ENCODE results near the gene AGAP3. TPM values are rescaled to one million over a fixed set of nuclear protein-coding genes. Genes with fewer than 3 reads are reported as not detected.

The AGAP3 gene
- total and polyA plus RNA-seq, 2 donors (not counting 1 experiment from before 2014, with no cell fraction given) = 21.1 to 22.3 TPM

DNA sequence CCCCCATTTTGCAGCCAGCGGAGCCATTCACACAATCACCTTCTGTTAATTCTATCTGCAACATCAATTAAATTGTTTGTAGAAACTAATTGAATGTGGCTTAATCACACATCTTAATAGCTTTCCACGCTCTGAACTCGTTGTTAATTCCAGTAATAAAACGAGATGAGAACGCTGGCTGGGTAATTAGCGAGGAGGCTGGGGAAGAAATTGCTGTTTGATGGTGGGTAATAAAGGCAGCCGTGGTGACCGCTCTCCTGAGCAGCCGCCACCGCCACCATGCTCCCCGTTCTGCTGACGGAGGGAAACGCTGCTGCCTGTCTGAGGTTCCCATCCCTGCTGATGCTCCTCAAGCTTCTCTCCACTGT, 44.9 kb downstream of the AGAP3 start:
- Histone ChIP-seq H3K27me3 (replicated peaks in 1 of 4; ENCODE audit: control extremely low read depth in 1 of 4, control insufficient read depth in 3 of 4, insufficient read depth in 4 of 4, low read length in 3 of 4) (no peaks in the 10 kb centered on the region), H3K4me1 (ENCODE audit: control insufficient read depth in 2 of 2, insufficient read depth in 2 of 2, low read length in 2 of 2) (no peaks in the 10 kb centered on the region), H3K4me2 (replicated peaks; ENCODE audit: low read depth, low read length, poor library complexity, severe bottlenecking) (no peak overlapping the region), H3K79me2 (ENCODE audit: control insufficient read depth, insufficient read depth, low read length) (no peaks in the 10 kb centered on the region), H3K4me3 (ENCODE audit: control extremely low read depth in 1 of 5, extremely low read depth in 1 of 5, insufficient read depth in 1 of 5, low read depth in 2 of 5, low read length in 4 of 5) (no peak overlapping the region), H3K9me3 (ENCODE audit: control extremely low read depth in 1 of 3, control insufficient read depth in 2 of 3, insufficient read depth in 1 of 3, low read length in 2 of 3) (no peaks in the 10 kb centered on the region), H3K27ac (ENCODE audit: low read length in 2 of 2) (no peak overlapping the region), H3K36me3 (replicated peaks in 1 of 2; ENCODE audit: control extremely low read depth in 1 of 2, control insufficient read depth in 1 of 2, extremely low read depth in 1 of 2, insufficient read depth in 2 of 2, low read length in 1 of 2) (no peaks in the 10 kb centered on the region), H3K9ac (ENCODE audit: low read length) (no peak overlapping the region), H4K20me1 (ENCODE audit: control insufficient read depth, insufficient read depth, low read length, poor library complexity, severe bottlenecking) (no peaks in the 10 kb centered on the region), H2AFZ (ENCODE audit: insufficient read depth, low read depth, low read length, poor library complexity, severe bottlenecking) (no peak overlapping the region)
- TF ChIP-seq, protein P1, sequence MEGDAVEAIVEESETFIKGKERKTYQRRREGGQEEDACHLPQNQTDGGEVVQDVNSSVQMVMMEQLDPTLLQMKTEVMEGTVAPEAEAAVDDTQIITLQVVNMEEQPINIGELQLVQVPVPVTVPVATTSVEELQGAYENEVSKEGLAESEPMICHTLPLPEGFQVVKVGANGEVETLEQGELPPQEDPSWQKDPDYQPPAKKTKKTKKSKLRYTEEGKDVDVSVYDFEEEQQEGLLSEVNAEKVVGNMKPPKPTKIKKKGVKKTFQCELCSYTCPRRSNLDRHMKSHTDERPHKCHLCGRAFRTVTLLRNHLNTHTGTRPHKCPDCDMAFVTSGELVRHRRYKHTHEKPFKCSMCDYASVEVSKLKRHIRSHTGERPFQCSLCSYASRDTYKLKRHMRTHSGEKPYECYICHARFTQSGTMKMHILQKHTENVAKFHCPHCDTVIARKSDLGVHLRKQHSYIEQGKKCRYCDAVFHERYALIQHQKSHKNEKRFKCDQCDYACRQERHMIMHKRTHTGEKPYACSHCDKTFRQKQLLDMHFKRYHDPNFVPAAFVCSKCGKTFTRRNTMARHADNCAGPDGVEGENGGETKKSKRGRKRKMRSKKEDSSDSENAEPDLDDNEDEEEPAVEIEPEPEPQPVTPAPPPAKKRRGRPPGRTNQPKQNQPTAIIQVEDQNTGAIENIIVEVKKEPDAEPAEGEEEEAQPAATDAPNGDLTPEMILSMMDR (IDR thresholded peaks at IDR 0.05) = no peak
- TF ChIP-seq EZH2 (IDR thresholded peaks at IDR 0.05; ENCODE audit: borderline replicate concordance, insufficient read depth, low read depth, low read length, poor library complexity, severe bottlenecking) = no peak
- Mint-ChIP-seq H3K27ac (no peak overlapping the region), H3K4me1 (no peaks in the 10 kb centered on the region), H3K9me3 (ENCODE audit: insufficient read depth) (no peaks in the 10 kb centered on the region), H3K4me3 (no peak overlapping the region), H3K27me3 (no peaks in the 10 kb centered on the region)
- DNase-seq (no peak), ATAC-seq (ENCODE audit: low read depth) (no peak)
- 96% methylated on average over 9 of the region's 13 CpGs for WGBS (ENCODE audit: insufficient coverage)
- ChIA-PET POLR2A (no interaction called here), CTCF (no interaction called here)
- intact Hi-C loops (cut with micrococcal nuclease) = no loop called here

DNA sequence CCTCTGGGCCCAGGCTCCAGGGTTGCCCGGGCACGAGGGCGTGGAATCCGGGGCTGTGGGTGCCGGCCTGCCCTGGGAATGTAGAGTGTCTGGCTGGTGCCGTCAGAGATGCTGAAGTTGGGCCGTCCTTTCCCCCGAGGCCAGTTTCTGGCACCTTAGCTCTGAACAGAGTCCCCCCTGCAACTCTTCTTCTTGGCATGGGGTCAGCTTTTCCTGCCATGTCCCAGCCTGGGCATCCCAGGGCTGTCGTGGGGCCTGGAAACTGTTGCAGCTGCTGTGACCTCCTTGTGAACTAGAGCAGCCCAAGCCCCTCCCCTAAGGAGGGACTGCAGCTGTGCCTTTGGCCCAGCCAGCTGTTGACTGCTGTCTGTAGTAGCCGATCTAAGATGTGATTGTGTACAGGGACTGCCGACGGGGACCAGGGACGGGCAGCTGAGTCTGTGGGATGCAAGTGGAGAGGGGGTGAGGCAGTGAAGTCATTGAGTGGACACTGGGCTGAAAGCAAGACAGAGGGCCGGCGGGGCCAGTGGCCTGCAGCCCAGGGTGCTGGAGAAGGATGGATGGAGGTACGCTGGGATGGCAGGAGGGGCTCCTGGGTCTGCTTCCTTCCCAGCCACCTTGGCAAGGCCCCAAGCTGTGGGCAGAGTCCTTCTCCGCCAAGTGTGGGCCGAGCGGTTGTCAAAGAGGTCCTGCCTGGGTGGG, 45.5 kb downstream of the AGAP3 start:
- CTCF ChIA-PET = interaction anchor here (1.9 kb wide), 1 partner anchor 8 kb away, joined by 6 read pairs; no protein-coding TSS in a partner anchor
- WGBS (ENCODE audit: insufficient coverage) = 86% methylated on average over 19 of the region's 19 CpGs
- H3K9me3 Mint-ChIP-seq (ENCODE audit: insufficient read depth) = no peaks in the 10 kb centered on the region
- H3K9ac ChIP-seq (ENCODE audit: low read length) = no peak overlapping the region
- TF ChIP-seq, protein P1 (IDR thresholded peaks at IDR 0.05) = no peak
- TF ChIP-seq EZH2 (IDR thresholded peaks at IDR 0.05; ENCODE audit: borderline replicate concordance, insufficient read depth, low read depth, low read length, poor library complexity, severe bottlenecking) = no peak
- no peak overlapping the region for H3K27ac Mint-ChIP-seq
- H3K79me2 ChIP-seq (ENCODE audit: control insufficient read depth, insufficient read depth, low read length) = no peaks in the 10 kb centered on the region
- no peak for ATAC-seq (ENCODE audit: low read depth)
- no peaks in the 10 kb centered on the region for H3K9me3 ChIP-seq (ENCODE audit: control extremely low read depth in 1 of 3, control insufficient read depth in 2 of 3, insufficient read depth in 1 of 3, low read length in 2 of 3)
- no peak overlapping the region for H3K4me2 ChIP-seq (replicated peaks; ENCODE audit: low read depth, low read length, poor library complexity, severe bottlenecking)
- intact Hi-C loops (cut with micrococcal nuclease) = no loop called here
- H3K27me3 ChIP-seq (replicated peaks in 1 of 4; ENCODE audit: control extremely low read depth in 1 of 4, control insufficient read depth in 3 of 4, insufficient read depth in 4 of 4, low read length in 3 of 4) = no peaks in the 10 kb centered on the region
- no peaks in the 10 kb centered on the region for H3K4me1 Mint-ChIP-seq
- no peak for DNase-seq
- no peaks in the 10 kb centered on the region for H3K4me1 ChIP-seq (ENCODE audit: control insufficient read depth in 2 of 2, insufficient read depth in 2 of 2, low read length in 2 of 2)
- H4K20me1 ChIP-seq (ENCODE audit: control insufficient read depth, insufficient read depth, low read length, poor library complexity, severe bottlenecking) = no peaks in the 10 kb centered on the region
- no peak overlapping the region for H2AFZ ChIP-seq (ENCODE audit: insufficient read depth, low read depth, low read length, poor library complexity, severe bottlenecking)
- H3K4me3 ChIP-seq (ENCODE audit: control extremely low read depth in 1 of 5, extremely low read depth in 1 of 5, insufficient read depth in 1 of 5, low read depth in 2 of 5, low read length in 4 of 5) = no peak overlapping the region
- POLR2A ChIA-PET = no interaction called here
- H3K36me3 ChIP-seq (replicated peaks in 1 of 2; ENCODE audit: control extremely low read depth in 1 of 2, control insufficient read depth in 1 of 2, extremely low read depth in 1 of 2, insufficient read depth in 2 of 2, low read length in 1 of 2) = no peaks in the 10 kb centered on the region
- no peak overlapping the region for H3K4me3 Mint-ChIP-seq
- no peak overlapping the region for H3K27ac ChIP-seq (ENCODE audit: low read length in 2 of 2)
- H3K27me3 Mint-ChIP-seq = no peaks in the 10 kb centered on the region
